Mesendoderm (in vitro differentiated cells): ENCODE measurements around the gene IGFBP6.
A peak's percentile ranks its signal among the peaks of the same experiment; 100 is the strongest.

Source experiments
- DNase-seq: peaks from one replicate; pipeline ENCODE4 v3.0.0; 2013
- H2AK5ac ChIP-seq: 2 replicates; pipeline ENCODE4 v1.6.1; 2013; ENCODE audit warnings: low read length, inconsistent platforms
- H2BK120ac ChIP-seq: 2 replicates; pipeline ENCODE4 v1.6.1; 2013; ENCODE audit warnings: low read depth, mild to moderate bottlenecking, low read length, moderate library complexity, mixed read lengths
- H2BK15ac ChIP-seq: replicated peaks from 2 replicates; pipeline ENCODE4 v1.6.1; 2013; ENCODE audit warnings: low read depth, mild to moderate bottlenecking, moderate library complexity
- H2BK5ac ChIP-seq: 2 replicates; pipeline ENCODE4 v1.6.1; 2013; ENCODE audit warnings: low read length, inconsistent platforms
- H3K18ac ChIP-seq: 2 replicates; pipeline ENCODE4 v1.6.1; 2013; ENCODE audit warnings: mild to moderate bottlenecking, low read length, mixed read lengths
- H3K23ac ChIP-seq: one replicate; pipeline ENCODE4 v1.6.1; 2013; ENCODE audit warnings: low read length
- H3K27ac ChIP-seq: 2 replicates; pipeline ENCODE4 v1.5.1; 2013; ENCODE audit warnings: low read depth, mild to moderate bottlenecking, inconsistent platforms, low read length, moderate library complexity
- H3K27me3 ChIP-seq: 2 replicates; pipeline ENCODE4 v1.6.1; 2013; ENCODE audit warnings: low read length, control low read depth, mild to moderate bottlenecking, inconsistent platforms; ENCODE audit not compliant: insufficient read depth, poor library complexity
- H3K36me3 ChIP-seq: 2 replicates; pipeline ENCODE4 v1.6.1; 2013; ENCODE audit warnings: low read length, inconsistent platforms; ENCODE audit not compliant: control insufficient read depth, insufficient read depth
- H3K4ac ChIP-seq: one replicate; pipeline ENCODE4 v1.6.1; 2013; ENCODE audit warnings: low read depth, mild to moderate bottlenecking, low read length, moderate library complexity
- H3K4me1 ChIP-seq: 2 replicates; pipeline ENCODE4 v1.6.1; 2013; ENCODE audit warnings: low read depth, low read length, inconsistent platforms; ENCODE audit not compliant: control insufficient read depth
- H3K4me2 ChIP-seq: 2 replicates; pipeline ENCODE4 v1.6.1; 2013; ENCODE audit warnings: low read length
- H3K4me3 ChIP-seq: 2 replicates; pipeline ENCODE4 v1.5.1; 2013; ENCODE audit warnings: mild to moderate bottlenecking, low read length
- H3K56ac ChIP-seq: one replicate; pipeline ENCODE4 v1.6.1; 2013; ENCODE audit warnings: low read length
- H3K79me1 ChIP-seq: 2 replicates; pipeline ENCODE4 v1.6.1; 2013; ENCODE audit warnings: low read length, inconsistent platforms
- H3K79me2 ChIP-seq: 2 replicates; pipeline ENCODE4 v1.6.1; 2013; ENCODE audit warnings: mild to moderate bottlenecking, low read length; ENCODE audit not compliant: control insufficient read depth, insufficient read depth
- H3K9ac ChIP-seq: 2 replicates; pipeline ENCODE4 v1.6.1; 2013; ENCODE audit warnings: low read length, inconsistent platforms
- H4K5ac ChIP-seq: one replicate; pipeline ENCODE4 v1.6.1; 2013; ENCODE audit warnings: low read length
- H4K8ac ChIP-seq: one replicate; pipeline ENCODE4 v1.6.1; 2013; ENCODE audit warnings: low read depth, mild to moderate bottlenecking, control low read depth, low read length, moderate library complexity
- WGBS: extraction: QIAGEN DNeasy Blood & Tissue Kit; methylation state at CpG from one replicate; pipeline ENCODE4 v1.1.7; 2013; ENCODE audit warnings: low lambda C conversion rate, missing lambda C conversion rate; ENCODE audit not compliant: insufficient coverage; ENCODE audit errors: extremely low coverage; 5-methylcytosine and 5-hydroxymethylcytosine counted together

IGFBP6 gene

GRCh38 chr12:53074999-53075370, 22.5 kb upstream of the IGFBP6 start:
- Histone ChIP-seq H3K4me1 (peaks cover 3% of the 10 kb centered on the region), H3K18ac (no peak overlapping the region), H4K5ac (no peak overlapping the region), H3K79me2 (no peaks in the 10 kb centered on the region), H2BK120ac (no peak overlapping the region), H3K27ac (no peak overlapping the region), H2BK5ac (no peak overlapping the region), H2AK5ac (no peak overlapping the region), H3K27me3 (no peaks in the 10 kb centered on the region), H3K9ac (no peak overlapping the region), H3K4me3 (no peak overlapping the region), H2BK15ac (no peak overlapping the region), H3K56ac (no peak overlapping the region), H3K4me2 (no peak overlapping the region), H3K36me3 (no peaks in the 10 kb centered on the region), H3K4ac (no peak overlapping the region), H3K23ac (no peak overlapping the region), H4K8ac (no peak overlapping the region), H3K79me1 (no peaks in the 10 kb centered on the region)
- WGBS: no CpG with 5 or more reads among the region's 3 CpGs
- DNase-seq: no peak

GRCh38 chr12:53076461-53076860, 21.0 kb upstream of the IGFBP6 start:
- Histone ChIP-seq H3K36me3 (no peaks in the 10 kb centered on the region), H3K4me2 (no peak overlapping the region), H4K5ac (no peak overlapping the region), H3K56ac (no peak overlapping the region), H3K23ac (no peak overlapping the region), H2AK5ac (no peak overlapping the region), H3K4me1 (peaks cover 3% of the 10 kb centered on the region), H2BK15ac (no peak overlapping the region), H3K4ac (no peak overlapping the region), H3K9ac (no peak overlapping the region), H3K79me1 (no peaks in the 10 kb centered on the region), H3K79me2 (no peaks in the 10 kb centered on the region), H2BK5ac (no peak overlapping the region), H4K8ac (no peak overlapping the region), H3K18ac (no peak overlapping the region), H3K4me3 (no peak overlapping the region), H3K27ac (no peak overlapping the region), H3K27me3 (no peaks in the 10 kb centered on the region), H2BK120ac (no peak overlapping the region)
- DNase-seq: no peak
- WGBS: no CpG with 5 or more reads among the region's 3 CpGs

DNA sequence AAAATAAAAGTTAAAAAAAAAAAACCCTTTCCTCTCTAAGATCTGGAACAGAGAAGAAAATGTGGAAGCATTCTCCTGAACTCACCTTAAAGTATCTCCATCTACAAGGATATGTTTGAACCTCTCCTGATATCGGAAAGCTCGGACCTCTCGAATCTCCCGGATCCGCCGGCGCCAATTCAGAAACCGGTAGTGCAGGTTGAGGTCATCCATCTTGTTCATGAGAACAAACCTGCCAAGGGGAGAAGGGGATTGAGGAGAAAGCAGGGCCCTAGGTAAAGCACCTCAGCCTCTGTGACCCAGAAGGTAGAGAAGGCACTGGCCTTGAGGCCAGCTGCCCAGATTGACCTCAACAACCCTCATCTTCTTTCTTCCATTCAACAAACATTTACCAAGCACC, 20.4 kb upstream of the IGFBP6 start:
- no peak overlapping the region for H3K9ac ChIP-seq
- H3K23ac ChIP-seq: no peak overlapping the region
- H3K27me3 ChIP-seq: no peaks in the 10 kb centered on the region
- H3K27ac ChIP-seq: no peak overlapping the region
- peaks cover 3% of the 10 kb centered on the region for H3K4me1 ChIP-seq
- H2AK5ac ChIP-seq: no peak overlapping the region
- no peak overlapping the region for H2BK15ac ChIP-seq
- WGBS: no CpG with 5 or more reads among the region's 8 CpGs
- H3K79me2 ChIP-seq: no peaks in the 10 kb centered on the region
- H3K36me3 ChIP-seq: no peaks in the 10 kb centered on the region
- H3K56ac ChIP-seq: no peak overlapping the region
- H2BK120ac ChIP-seq: no peak overlapping the region
- H2BK5ac ChIP-seq: no peak overlapping the region
- no peak overlapping the region for H4K8ac ChIP-seq
- no peak overlapping the region for H3K4me2 ChIP-seq
- no peak overlapping the region for H4K5ac ChIP-seq
- H3K18ac ChIP-seq: no peak overlapping the region
- H3K79me1 ChIP-seq: no peaks in the 10 kb centered on the region
- no peak overlapping the region for H3K4ac ChIP-seq
- DNase-seq: no peak
- H3K4me3 ChIP-seq: no peak overlapping the region

DNA sequence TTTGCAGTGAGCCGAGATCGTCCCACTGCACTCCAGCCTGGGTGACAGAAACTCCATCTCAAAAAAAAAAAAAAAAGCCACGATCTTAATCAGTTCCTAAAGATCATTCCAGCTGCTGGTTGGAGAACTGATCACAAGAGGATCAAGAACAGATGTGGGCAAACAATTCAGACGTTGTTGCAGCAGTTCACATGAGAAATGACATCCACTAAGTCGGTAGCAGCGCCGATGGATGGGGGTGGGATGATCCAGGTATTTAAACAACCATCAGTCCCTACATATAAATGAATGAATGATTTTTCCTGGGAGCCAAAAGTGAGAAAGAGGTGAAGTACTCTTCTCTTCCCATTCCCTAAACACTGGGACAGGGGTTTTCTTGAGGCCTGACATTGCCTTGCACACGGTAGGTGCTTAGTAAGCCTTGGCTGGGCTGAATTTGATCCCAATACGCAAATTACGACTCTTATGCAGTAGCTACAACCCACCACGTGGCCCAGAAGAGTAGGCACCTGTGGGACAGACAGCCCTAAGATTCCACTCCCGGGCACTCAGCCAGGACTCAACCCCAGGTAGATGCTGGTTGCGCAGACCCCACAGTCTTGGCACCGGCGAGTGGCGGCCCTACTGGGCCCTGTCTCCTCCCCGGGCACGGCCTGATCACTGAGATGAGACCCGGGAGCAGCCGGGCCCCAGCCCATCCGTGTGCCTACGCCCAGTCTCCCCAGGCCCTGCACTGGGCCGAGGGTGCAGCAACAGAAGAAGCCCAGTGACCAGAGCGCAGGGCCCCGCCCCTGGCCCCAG, 18.8 kb upstream of the IGFBP6 start:
- no CpG with 5 or more reads among the region's 25 CpGs for whole genome bisulfite sequencing
- Histone ChIP-seq H2BK120ac (no peak overlapping the region), H3K56ac (peak overlapping the region; percentile 83), H3K4me2 (peak overlapping the region; percentile 59), H3K9ac (peak overlapping the region; percentile 62), H3K23ac (peak overlapping the region; percentile 15), H2BK5ac (no peak overlapping the region), H2AK5ac (no peak overlapping the region), H3K27me3 (no peaks in the 10 kb centered on the region), H2BK15ac (no peak overlapping the region), H3K4me3 (peak overlapping the region; percentile 31), H3K27ac (peak overlapping the region; percentile 16), H3K79me1 (no peaks in the 10 kb centered on the region), H3K36me3 (no peaks in the 10 kb centered on the region), H4K5ac (no peak overlapping the region), H4K8ac (no peak overlapping the region), H3K4me1 (peaks cover 2% of the 10 kb centered on the region), H3K18ac (no peak overlapping the region), H3K79me2 (no peaks in the 10 kb centered on the region), H3K4ac (peak overlapping the region; percentile 18)
- no peak for DNase-seq

DNA sequence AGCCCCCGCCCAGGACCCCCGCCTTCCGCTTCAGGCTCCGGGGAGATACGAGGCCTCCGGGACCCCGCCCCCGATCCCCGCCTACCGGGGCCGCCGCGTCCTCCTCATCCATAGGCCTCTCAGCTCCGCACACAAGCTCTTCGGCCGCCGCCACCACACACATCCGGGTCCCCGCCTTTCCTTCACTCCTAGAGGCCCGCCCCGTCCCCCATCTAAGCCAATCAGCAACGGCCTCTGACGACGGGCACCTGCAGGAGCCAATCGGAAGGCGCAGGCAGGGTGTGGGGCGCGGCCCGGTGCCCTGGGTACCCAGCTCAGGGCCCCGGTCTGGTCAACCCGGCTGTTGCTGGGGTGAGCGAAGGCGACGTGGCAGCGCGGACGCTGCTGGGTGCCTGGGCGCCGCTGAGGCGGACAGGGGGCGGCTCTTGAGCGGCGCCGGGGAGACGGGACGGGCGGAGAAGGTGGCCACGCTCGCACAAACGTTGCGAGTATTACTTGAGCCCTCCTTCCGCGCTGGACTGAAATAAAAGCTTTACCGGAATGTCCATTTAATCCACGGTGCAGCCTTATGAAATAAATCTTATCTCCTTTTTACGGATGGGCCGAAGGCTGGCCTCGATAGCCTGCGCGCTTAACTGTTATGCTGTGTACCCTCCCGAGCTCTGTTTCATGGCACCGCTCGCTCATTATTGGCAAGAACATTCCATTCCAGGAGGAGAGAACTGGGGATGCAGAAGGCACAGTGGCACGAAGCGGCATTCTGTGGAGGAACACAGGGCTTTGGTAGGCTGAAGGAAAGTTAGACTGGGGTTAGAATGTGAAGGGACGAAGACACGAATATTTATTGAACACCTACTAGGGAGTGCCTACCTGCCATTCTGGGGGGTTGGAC, 18.0 kb upstream of the IGFBP6 start, which contains the start of gene SPRYD3:
TSS of gene SPRYD3 (minus strand) at position 165 of the 892 bp plus-strand sequence. CDS start at position 108, 57 bp downstream.
- DNase-seq: peak; percentile 97
- Histone ChIP-seq H3K4me2 (peak within 1 kb of the TSS; percentile 59), H3K18ac (peak within 1 kb of the TSS; percentile 86), H4K5ac (no peak within 1 kb of the TSS), H3K9ac (peak within 1 kb of the TSS; percentile 85), H3K27me3 (no peaks in the 10 kb centered on the region), H4K8ac (no peak within 1 kb of the TSS), H2AK5ac (no peak within 1 kb of the TSS), H3K4ac (peak within 1 kb of the TSS; percentile 73), H2BK120ac (no peak within 1 kb of the TSS), H3K27ac (peak within 1 kb of the TSS; percentile 68), H3K4me3 (peak within 1 kb of the TSS; percentile 46), H3K79me1 (no peaks in the 10 kb centered on the region), H3K23ac (peak within 1 kb of the TSS; percentile 15), H3K4me1 (peaks cover 2% of the 10 kb centered on the region), H2BK5ac (no peak within 1 kb of the TSS), H3K79me2 (no peaks in the 10 kb centered on the region), H2BK15ac (no peak within 1 kb of the TSS), H3K36me3 (no peaks in the 10 kb centered on the region), H3K56ac (peak within 1 kb of the TSS; percentile 92)
- WGBS: no CpG with 5 or more reads among the region's 67 CpGs
